ENCODE data around the gene ABCC9.
A peak's percentile ranks its signal among the peaks of the same experiment; 100 is the strongest.

Gene ABCC9

DNA sequence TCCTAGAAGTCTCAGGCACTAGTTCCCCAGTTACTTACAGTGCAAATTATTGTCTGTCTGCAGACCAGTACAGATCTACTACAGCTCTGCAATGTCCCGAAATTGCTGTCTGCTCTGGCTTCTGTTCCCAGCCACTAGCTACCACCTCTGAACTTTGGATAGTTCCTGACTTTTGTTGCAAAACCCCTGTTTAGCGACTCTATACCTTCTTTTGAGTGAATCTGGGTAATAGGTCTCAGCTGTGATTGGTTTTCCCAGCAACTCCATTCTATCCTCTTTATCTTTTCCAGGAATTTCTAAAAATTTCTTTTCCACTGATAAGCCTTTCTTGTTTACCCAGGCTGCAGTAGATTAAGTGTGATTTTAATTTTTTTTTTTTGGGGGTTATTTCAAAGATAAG is 183.5 kb downstream of the ABCC9 start:
- Mint-ChIP-seq H3K36me3 (ENCODE audit: low read depth) (no peaks in the 10 kb centered on the region), H3K9me3 (peaks cover 2% of the 10 kb centered on the region), H3K27ac (peak overlapping the region in 2 of 3 experiments; percentile 36 to 76), H3K4me3 (no peak overlapping the region), H3K27me3 (ENCODE audit: low read depth) (no peaks in the 10 kb centered on the region), H3K4me1 (peaks cover 18% of the 10 kb centered on the region)
- TF ChIP-seq, protein P1, sequence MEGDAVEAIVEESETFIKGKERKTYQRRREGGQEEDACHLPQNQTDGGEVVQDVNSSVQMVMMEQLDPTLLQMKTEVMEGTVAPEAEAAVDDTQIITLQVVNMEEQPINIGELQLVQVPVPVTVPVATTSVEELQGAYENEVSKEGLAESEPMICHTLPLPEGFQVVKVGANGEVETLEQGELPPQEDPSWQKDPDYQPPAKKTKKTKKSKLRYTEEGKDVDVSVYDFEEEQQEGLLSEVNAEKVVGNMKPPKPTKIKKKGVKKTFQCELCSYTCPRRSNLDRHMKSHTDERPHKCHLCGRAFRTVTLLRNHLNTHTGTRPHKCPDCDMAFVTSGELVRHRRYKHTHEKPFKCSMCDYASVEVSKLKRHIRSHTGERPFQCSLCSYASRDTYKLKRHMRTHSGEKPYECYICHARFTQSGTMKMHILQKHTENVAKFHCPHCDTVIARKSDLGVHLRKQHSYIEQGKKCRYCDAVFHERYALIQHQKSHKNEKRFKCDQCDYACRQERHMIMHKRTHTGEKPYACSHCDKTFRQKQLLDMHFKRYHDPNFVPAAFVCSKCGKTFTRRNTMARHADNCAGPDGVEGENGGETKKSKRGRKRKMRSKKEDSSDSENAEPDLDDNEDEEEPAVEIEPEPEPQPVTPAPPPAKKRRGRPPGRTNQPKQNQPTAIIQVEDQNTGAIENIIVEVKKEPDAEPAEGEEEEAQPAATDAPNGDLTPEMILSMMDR (IDR thresholded peaks at IDR 0.05; ENCODE audit: unreplicated experiment in 3 of 3): no peak

DNA sequence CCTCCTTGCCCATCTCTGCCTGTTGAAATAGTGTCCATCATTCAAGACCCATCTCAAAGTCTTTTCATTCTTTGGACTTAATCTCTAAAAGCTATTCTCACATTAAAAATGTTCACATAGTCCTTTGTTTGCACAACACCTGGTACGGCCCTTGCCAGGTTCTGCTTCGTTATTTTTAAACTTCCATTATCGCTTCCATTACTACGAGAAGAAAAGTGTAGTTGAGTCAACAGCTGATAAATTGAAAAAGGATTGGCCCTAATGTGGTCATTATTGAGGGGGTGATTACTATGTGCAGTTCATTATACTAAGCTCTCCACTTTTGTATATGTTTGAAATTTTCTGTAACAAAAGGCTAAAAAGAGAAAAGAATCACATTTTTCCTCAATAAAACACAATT is 184.5 kb downstream of the ABCC9 start:
- H3K36me3 Mint-ChIP-seq (ENCODE audit: low read depth): no peaks in the 10 kb centered on the region
- TF ChIP-seq, protein P1 (IDR thresholded peaks at IDR 0.05; ENCODE audit: unreplicated experiment in 3 of 3): no peak
- H3K27me3 Mint-ChIP-seq (ENCODE audit: low read depth): no peaks in the 10 kb centered on the region
- peak overlapping the region; percentile 16 to 56 (median 36) for H3K27ac Mint-ChIP-seq
- peaks cover 2% of the 10 kb centered on the region for H3K9me3 Mint-ChIP-seq
- H3K4me3 Mint-ChIP-seq: no peak overlapping the region
- peaks cover 23% of the 10 kb centered on the region for H3K4me1 Mint-ChIP-seq

- Mint-ChIP-seq H3K27me3 (ENCODE audit: low read depth) (no peaks in the 10 kb centered on the region), H3K27ac (peak overlapping the region; percentile 95 to 99 (median 99)), H3K4me1 (peaks cover 19% of the 10 kb centered on the region), H3K4me3 (peak overlapping the region in 2 of 3 experiments; percentile 32 to 37), H3K9me3 (peaks cover 23% of the 10 kb centered on the region), H3K36me3 (ENCODE audit: low read depth) (no peaks in the 10 kb centered on the region)
- TF ChIP-seq, protein P1 (IDR thresholded peaks at IDR 0.05; ENCODE audit: unreplicated experiment in 3 of 3): no peak
Observed at GRCh38 chr12:21751517-21751916, 189.7 kb downstream of the ABCC9 start.
